Tibial nerve (tissue), 4 donors: ENCODE data around the gene ID4. TPM values are rescaled to one million over a fixed set of nuclear protein-coding genes. Genes with fewer than 3 reads are reported as not detected.

Experiments used
- DNase-seq, 2 donors: peaks; one replicate each; pipeline ENCODE4 v3.0.0-alpha.2; 2019; ENCODE audit warnings: low spot score in 2 of 2
- H3K27ac ChIP-seq, 4 donors: fragments of 200-600 bp; sonication (generic) in 3 of 4; one replicate each; pipeline ENCODE4 v1.5.1; 2017 to 2019; ENCODE audit warnings: mild to moderate bottlenecking in 1 of 4
- H3K27me3 ChIP-seq, 2 donors: fragments of 200-600 bp; sonication (generic) in 1 of 2; one replicate each; pipeline versions ENCODE4 v1.5.1 to v1.6.0; 2017 to 2019
- H3K36me3 ChIP-seq, 3 donors: fragments of 200-600 bp; sonication (generic); one replicate each; pipeline ENCODE4 v1.5.1; 2018 to 2019
- H3K4me1 ChIP-seq, 4 donors: fragments of 200-600 bp; sonication (generic) in 3 of 4; one replicate each; pipeline ENCODE4 v1.5.1; 2017 to 2019
- H3K4me3 ChIP-seq, 4 donors: fragments of 200-600 bp; sonication (generic) in 3 of 4; one replicate each; pipeline ENCODE4 v1.5.1; 2017 to 2019; ENCODE audit warnings: mild to moderate bottlenecking in 1 of 4, moderate library complexity in 1 of 4
- H3K9me3 ChIP-seq, 4 donors: fragments of 200-600 bp; sonication (generic) in 3 of 4; one replicate each; pipeline ENCODE4 v1.5.1; 2017 to 2019
- CTCF ChIP-seq, 5 experiments: fragments of 200-600 bp in 3 of 5; fragments of 450-650 bp in 2 of 5; sonication (generic) in 3 of 5; IDR thresholded peaks; one replicate each; pipeline ENCODE4 v1.5.1; 2016 to 2019; ENCODE audit warnings: antibody characterized with exemption in 5 of 5, mild to moderate bottlenecking in 3 of 5, moderate library complexity in 2 of 5
- EP300 ChIP-seq, 2 donors: sonication (generic); formaldehyde crosslinking; IDR thresholded peaks; one replicate each; pipeline ENCODE4 v1.6.1; 2017; ENCODE audit warnings: antibody characterized with exemption in 2 of 2, mild to moderate bottlenecking in 1 of 2
- POLR2A ChIP-seq, 2 donors: fragments of 450-650 bp; IDR thresholded peaks; one replicate each; pipeline ENCODE4 v1.6.1; 2017; ENCODE audit warnings: antibody characterized with exemption in 2 of 2, mild to moderate bottlenecking in 2 of 2, moderate library complexity in 2 of 2
- WGBS, 2 donors: methylation state at CpG; one replicate each; pipeline ENCODE4 v1.1.5; 2018; 5-methylcytosine and 5-hydroxymethylcytosine counted together
- total RNA-seq, 4 donors: library from RNA; depleted of rRNA; stranded (reverse); fragments of >200 nt; gene quantifications; one replicate each; pipeline ENCODE4 v1.1.0, GENCODE V29; 2016

ID4 gene
- total RNA-seq, 4 donors from 2014 or later, result 27.0 to 69.0 (median 33.3) TPM

GRCh38 chr6:19865178-19865577 lies 28.0 kb downstream of the ID4 start:
- no peaks in the 10 kb centered on the region for H3K36me3 ChIP-seq
- peaks cover 0 to 11% (median 0%) of the 10 kb centered on the region in 4 donors for H3K4me1 ChIP-seq
- WGBS, 2 donors, result 55 to 70% methylated on average over 1 of the region's 1 CpG
- TF ChIP-seq POLR2A (IDR thresholded peaks at IDR 0.05) (no peak), EP300 (IDR thresholded peaks at IDR 0.05) (no peak), CTCF (IDR thresholded peaks at IDR 0.05) (no peak)
- H3K27ac ChIP-seq, result no peak overlapping the region
- H3K4me3 ChIP-seq, result no peak overlapping the region
- no peak for DNase-seq
- no peaks in the 10 kb centered on the region for H3K9me3 ChIP-seq
- H3K27me3 ChIP-seq, result no peaks in the 10 kb centered on the region

- WGBS, 2 donors, result 68 to 71% methylated on average over 18 of the region's 18 CpGs
- H3K36me3 ChIP-seq, result no peaks in the 10 kb centered on the region
- H3K27me3 ChIP-seq, result no peaks in the 10 kb centered on the region
- H3K27ac ChIP-seq, result no peak overlapping the region
- no peak for TF ChIP-seq EP300 (IDR thresholded peaks at IDR 0.05)
- TF ChIP-seq POLR2A (IDR thresholded peaks at IDR 0.05), result no peak
- no peak for TF ChIP-seq CTCF (IDR thresholded peaks at IDR 0.05)
- peaks cover 0 to 11% (median 0%) of the 10 kb centered on the region in 4 donors for H3K4me1 ChIP-seq
- H3K4me3 ChIP-seq, result no peak overlapping the region
- no peak for DNase-seq
- no peaks in the 10 kb centered on the region for H3K9me3 ChIP-seq
Measured at GRCh38 chr6:19866173-19866984, 29.2 kb downstream of the ID4 start.

GRCh38 chr6:19866985-19867627 lies 29.9 kb downstream of the ID4 start:
- no peak overlapping the region for H3K4me3 ChIP-seq
- no peaks in the 10 kb centered on the region for H3K27me3 ChIP-seq
- TF ChIP-seq CTCF (IDR thresholded peaks at IDR 0.05) (no peak), POLR2A (IDR thresholded peaks at IDR 0.05) (no peak), EP300 (IDR thresholded peaks at IDR 0.05) (no peak)
- no peaks in the 10 kb centered on the region for H3K36me3 ChIP-seq
- DNase-seq, result no peak
- H3K27ac ChIP-seq, result no peak overlapping the region
- H3K9me3 ChIP-seq, result no peaks in the 10 kb centered on the region
- peaks cover 0 to 11% (median 0%) of the 10 kb centered on the region in 4 donors for H3K4me1 ChIP-seq
- WGBS, 2 donors, result 40 to 41% methylated on average over 5 of the region's 5 CpGs

- Histone ChIP-seq H3K36me3 (no peaks in the 10 kb centered on the region), H3K27ac (no peak overlapping the region), H3K27me3 (no peaks in the 10 kb centered on the region), H3K4me3 (no peak overlapping the region), H3K9me3 (no peaks in the 10 kb centered on the region), H3K4me1 (peaks cover 0 to 11% (median 0%) of the 10 kb centered on the region in 4 donors)
- DNase-seq, result no peak
- TF ChIP-seq CTCF (IDR thresholded peaks at IDR 0.05) (no peak), POLR2A (IDR thresholded peaks at IDR 0.05) (no peak), EP300 (IDR thresholded peaks at IDR 0.05) (no peak)
- 80 to 81% methylated on average over 9 of the region's 9 CpGs for WGBS, 2 donors
Measured at GRCh38 chr6:19869464-19869863, 32.3 kb downstream of the ID4 start.

GRCh38 chr6:19870322-19870721 lies 33.2 kb downstream of the ID4 start:
- Histone ChIP-seq H3K4me1 (peaks cover 0 to 11% (median 0%) of the 10 kb centered on the region in 4 donors), H3K36me3 (no peaks in the 10 kb centered on the region), H3K27ac (no peak overlapping the region), H3K4me3 (no peak overlapping the region), H3K27me3 (no peaks in the 10 kb centered on the region), H3K9me3 (no peaks in the 10 kb centered on the region)
- DNase-seq, result no peak
- TF ChIP-seq EP300 (IDR thresholded peaks at IDR 0.05), result no peak
- TF ChIP-seq CTCF (IDR thresholded peaks at IDR 0.05), result no peak
- no peak for TF ChIP-seq POLR2A (IDR thresholded peaks at IDR 0.05)
- 93% methylated on average over 3 of the region's 3 CpGs for WGBS, 2 donors
